NCI-H345 (cell line): ENCODE data around the gene EMC9.

Source experiments
- DNase-seq: peaks from one replicate; lab custom pipeline; 2025; lab: John Stamatoyannopoulos, UW

EMC9 gene

DNA sequence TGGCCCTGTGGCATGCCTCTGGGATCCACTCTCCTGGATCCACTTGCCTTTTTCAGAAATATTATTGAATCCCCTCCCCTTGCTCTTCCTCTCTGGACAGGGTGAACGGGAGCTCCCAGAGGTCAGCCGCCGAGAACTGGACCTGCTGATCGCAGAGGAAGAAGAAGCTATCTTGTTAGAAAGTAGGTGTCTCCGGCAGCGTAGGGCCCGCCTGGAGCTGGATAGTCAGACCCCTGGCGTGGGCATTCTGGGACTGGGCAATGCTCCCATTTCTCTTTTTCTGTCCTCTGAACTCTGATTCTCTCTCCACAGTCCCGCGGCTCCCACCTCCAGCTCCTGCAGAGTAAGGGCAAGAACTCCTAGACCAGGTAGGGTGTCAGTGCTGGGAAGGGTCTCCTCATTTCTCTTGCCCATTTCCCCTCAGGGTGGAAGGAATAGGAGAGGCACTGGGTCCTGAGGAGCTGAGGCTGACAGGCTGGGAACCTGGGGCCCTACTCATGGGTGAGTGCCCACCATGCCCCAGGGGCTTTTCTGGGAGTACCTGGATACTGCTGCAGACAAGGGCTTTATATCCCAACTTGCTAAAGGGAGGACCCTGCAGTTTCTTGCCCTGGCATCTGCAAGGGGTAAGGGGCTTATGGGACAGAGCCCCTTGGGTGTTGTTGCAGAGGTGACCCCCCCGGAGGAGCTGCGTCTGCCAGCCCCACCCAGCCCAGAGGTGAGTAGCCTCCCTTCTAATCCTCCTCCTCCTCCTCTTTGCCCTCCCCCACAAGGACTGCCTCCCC is 35.8 kb upstream of the EMC9 start:
- no peak for DNase-seq

DNA sequence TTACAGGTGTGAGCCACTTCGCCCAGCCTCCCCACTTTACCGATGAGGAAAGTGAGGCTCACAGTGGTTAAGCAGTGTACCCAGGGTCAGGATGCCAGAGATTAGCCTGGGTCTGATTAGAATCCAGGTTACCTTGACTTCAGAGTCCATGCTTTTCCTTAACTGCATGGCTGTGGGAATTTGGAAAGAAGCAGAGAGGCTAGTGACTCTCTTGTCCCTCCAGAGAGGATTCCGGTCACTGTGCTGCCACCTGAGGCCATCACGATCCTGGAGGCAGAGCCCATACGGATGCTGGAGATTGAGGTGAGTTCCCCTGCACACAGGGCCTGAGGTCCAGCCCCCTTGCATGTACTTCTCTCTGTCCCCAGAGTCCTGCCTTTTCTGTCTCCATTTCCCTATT is 35.2 kb upstream of the EMC9 start:
- no peak for DNase-seq

DNA sequence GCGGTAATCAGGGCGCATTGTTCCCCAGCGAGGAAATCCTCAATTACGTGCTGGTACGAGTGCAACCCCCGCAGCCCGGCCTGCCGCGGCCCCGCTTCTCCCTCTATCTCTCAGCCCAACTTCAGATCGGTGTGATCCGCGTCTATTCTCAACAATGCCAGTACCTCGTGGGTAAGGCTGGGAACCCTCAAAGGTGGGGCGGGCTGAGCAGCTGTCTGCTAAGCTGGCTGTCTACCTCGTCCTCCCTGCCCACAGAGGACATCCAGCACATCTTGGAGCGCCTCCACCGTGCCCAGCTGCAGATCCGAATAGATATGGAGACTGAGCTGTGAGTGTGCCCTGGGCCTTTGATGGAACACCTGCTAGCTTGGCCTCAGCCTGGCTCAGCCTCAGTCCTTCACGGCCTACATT is 31.5 kb upstream of the EMC9 start:
- no peak for DNase-seq

DNA sequence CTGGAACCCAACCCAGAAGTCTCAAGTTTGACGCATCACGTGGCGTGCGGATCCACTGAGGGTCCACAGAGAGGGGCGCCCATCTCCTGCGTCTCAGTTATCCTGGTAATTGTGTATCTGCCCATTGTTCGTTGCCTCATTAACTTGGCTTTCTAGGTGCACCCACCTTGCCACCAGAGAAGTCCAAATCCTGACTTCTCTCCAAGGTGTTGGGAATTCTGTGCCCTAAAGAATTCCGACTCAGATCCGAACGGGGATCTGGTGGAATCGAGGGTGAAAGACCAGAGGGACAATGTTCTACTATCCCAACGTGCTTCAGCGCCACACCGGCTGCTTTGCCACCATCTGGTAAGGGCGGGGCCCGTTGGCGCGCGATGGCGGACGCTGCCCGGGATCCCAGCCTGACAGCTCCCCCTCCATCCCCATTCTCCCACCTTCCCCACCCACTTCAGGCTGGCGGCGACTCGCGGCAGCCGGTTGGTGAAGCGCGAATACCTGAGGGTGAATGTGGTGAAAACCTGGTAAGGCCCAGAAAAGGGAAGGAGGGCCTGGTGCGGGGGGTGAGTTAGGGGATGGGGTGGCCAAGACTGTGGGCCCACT is 31.0 kb upstream of the EMC9 start:
- no peak for DNase-seq

DNA sequence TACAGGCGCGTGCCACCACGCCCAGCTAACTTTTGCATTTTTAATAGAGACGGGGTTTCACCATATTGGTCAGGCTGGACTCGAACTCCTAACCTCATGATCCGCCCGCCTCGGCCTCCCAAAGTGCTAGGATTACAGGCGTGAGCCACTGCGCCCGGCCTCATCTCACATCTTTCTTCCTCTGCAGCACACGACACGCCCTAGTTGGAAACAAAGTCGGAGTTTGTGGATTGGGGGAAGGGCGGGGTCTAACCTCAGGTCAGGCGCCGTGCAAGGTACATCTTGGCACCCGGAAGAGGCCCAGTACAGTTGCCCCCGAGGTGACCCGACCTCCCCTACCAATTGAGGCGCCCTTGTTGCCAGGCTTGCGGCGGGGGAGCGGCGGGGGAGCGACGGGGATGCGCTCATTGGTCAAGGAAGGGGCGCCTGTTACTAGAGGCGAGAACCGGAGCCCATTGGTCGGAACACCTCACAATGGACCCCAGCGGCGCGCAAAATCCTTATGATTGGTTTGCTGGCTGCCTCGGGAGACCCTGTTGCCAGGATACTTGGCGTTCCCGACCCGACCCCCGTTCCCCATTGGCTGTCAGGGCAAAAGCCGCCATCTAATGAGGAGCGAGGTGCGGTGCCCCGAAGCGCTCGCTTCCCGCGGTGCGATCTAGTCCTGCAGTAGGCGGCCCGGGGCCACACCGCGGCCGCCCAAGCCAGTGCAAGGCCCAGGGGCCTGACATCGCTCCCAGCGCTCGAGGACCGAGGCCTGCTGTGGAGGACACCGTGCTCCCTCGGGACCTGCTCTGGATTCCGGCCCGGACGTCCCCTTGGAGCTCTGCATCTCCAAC is 30.2 kb upstream of the EMC9 start, which contains the start of gene REC8:
Gene REC8 (plus strand): TSS at position 659 of the 839 bp plus-strand sequence. CDS start 473 bp downstream, outside the sequence.
- peak; percentile 92 for DNase-seq

DNA sequence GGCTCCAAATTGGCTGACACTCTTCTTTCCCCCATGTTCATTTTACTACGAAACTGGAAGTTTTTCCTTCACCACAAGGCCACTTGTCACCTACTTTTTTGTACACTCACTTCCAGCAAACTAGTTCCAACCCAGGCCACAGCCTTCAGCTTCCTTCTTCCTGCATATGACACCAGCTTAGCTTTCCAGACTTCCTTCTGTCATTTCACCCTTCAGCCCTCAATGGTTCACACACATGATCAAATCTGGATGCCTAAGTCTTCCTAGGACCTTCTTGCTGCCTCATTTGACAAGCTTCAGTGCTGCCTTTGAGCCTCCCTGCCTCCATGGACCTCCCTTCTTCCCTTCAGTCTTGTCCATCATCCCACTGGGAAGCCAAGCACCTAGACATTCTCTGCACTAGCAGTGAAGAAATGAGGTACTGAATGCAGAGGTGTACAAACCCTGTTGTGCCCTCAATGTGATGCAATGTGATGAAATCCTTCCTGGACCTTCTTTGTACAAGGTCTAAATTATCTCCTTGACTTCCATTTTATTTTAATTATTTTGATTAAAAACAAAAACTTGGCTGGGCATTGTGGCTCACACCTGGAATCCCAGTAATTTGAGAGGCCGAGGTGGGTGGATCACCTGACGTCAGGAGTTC is 26.2 kb upstream of the EMC9 start:
- DNase-seq = no peak

DNA sequence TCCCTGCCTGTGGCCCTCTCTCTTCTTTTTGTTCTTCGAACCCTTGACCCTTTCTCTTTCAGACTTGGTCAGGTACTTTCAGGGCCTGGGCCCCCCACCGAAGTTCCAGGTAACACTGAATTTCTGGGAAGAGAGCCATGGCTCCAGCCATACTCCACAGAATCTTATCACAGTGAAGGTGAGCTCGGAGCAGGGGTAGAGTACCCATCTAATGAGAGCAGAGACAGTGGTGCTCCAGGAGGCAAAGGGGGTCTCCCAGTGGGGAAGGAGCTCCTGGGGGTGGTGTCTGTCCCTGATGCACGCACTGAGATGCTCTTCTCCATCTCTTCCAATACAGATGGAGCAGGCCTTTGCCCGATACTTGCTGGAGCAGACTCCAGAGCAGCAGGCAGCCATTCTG is 24.4 kb upstream of the EMC9 start:
- no peak for DNase-seq

DNA sequence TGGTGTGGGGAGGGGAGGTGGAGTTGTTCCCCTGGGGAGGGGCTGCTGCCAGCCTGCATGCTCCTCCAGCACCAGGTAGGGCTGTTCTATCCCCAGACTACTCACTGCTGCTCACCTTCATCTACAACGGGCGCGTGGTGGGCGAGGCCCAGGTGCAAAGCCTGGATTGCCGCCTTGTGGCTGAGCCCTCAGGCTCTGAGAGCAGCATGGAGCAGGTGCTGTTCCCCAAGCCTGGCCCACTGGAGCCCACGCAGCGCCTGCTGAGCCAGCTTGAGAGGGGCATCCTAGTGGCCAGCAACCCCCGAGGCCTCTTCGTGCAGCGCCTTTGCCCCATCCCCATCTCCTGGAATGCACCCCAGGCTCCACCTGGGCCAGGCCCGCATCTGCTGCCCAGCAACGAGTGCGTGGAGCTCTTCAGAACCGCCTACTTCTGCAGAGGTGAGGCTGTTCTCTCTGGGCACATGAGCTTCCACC is 23.2 kb upstream of the EMC9 start:
- no peak for DNase-seq

DNA sequence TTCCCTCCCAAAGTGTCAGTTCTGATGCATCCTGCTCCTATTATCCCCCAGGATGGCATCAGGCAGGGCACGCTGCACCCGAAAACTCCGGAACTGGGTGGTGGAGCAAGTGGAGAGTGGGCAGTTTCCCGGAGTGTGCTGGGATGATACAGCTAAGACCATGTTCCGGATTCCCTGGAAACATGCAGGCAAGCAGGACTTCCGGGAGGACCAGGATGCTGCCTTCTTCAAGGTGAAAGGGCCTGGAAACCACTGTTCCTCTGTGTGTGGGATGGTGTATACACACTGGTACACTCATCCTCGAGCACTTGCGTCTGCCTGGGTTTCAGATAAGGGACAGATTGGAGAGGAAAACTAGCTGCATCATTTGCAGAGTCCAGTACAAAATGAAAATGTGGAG is 20.7 kb upstream of the EMC9 start:
- DNase-seq = no peak

DNA sequence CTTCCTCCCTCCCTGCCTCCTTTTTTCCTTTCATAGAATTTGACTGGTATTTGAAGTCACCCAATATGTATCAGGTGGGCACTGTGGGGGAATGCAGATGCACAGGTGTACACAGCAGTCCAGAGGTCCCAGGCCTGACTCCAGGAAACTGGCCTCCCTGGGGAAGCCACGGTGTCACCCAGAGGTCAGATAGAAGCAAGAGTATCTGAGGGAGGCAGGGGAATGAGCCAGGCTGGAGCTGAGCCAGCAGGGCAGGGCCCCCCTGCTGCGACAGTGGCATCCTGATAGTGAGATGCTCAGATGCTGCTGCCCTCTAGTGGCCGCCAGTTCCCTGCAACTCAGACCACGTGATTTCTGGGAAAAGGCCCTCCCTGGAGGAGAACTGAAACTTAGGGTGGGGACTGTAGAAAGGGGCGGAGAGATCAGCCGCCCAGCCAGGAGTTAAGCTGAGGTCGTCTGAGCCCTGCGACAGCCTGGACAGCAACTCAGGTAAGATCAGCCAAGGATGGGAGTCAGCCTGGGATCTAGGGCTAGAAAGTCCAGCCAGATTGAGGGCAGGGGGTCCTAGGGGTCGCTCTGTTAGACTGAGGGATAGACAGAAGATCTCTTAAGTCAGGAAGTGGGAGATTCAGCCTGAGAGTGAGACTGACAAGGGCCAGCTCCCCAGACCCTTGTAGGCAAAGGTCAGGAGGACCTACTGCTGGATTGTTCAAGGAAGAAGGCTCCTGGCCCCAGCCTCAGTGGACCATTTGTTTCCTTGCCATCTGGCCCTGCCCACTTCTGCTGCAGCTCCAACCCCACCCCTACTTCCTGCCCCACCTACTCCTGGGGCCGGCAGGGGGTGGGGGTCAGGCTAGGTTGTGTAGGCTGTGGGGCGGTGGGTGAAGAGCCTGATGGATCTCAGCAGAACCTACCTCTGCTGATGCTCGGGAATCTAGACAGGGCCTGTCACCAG is 19.7 kb upstream of the EMC9 start, which contains the start of gene IRF9:
Gene IRF9 (plus strand): TSS at position 416 of the 955 bp plus-strand sequence. CDS start 880 bp downstream, outside the sequence.
- DNase-seq = peak; percentile 96

DNA sequence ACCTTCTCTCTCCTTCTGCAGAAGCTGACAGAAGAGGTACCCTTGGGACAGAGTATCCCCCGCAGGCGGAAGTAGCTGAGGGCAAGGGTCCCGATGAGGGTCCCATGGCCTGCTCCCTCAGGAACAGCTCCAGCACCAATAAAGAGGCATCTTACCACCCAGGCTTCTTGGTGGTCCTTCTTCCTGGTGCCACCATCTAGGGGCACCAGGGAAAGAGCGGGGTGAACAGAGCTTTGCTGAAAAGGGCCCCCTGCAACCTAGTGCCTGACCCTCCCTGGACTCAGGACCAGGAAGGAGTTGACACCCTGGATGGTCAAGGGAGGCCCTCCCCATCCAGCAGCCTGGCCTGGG is 19.1 kb upstream of the EMC9 start:
- DNase-seq = no peak

DNA sequence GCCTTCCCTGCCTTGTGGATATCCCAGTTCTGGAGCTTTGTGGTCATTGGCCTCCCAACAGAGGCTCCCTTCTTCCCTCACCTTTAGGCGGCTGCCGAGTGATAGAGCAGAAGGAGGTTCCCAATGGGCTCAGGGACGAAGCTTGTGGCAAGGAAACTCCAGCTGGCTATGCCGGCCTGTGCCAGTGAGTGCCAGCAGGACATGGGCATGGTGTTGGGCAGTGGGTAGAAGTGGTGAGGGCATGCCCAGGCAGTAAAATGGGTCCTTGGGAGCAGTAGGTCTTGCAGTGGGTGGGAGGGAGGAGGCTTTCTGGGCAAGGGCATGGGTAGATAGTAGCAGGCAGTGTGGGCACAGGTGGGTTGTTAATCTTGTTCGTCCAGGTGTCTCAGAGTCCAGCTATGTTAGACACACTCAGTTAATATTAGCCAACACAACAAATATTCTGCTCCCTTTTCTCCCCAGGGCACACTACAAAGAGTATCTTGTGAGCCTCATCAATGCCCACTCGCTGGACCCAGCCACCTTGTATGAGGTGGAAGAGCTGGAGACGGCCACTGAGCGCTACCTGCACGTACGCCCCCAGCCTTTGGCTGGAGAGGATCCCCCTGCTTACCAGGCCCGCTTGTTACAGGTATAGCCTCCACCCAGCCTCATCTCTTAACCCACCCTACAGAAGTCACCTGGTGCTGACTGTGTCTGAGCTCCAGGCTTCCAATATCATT is 18.5 kb upstream of the EMC9 start:
- no peak for DNase-seq

DNA sequence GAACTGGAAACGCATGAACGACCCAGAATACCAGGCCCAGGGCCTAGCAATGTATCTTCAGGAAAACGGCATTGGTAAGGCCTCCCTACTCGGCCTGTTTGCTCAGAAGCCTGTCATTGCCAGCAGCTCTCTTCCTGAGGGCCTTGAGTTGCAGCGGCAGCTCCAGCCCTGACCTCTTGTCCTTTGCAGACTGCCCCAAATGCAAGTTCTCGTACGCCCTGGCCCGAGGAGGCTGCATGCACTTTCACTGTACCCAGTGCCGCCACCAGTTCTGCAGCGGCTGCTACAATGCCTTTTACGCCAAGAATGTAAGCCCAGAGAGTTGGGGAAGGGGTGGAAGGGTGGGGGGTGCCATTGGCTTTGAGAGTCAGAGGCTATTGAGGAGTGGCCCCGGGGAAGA is 15.9 kb upstream of the EMC9 start:
- DNase-seq = no peak

DNA sequence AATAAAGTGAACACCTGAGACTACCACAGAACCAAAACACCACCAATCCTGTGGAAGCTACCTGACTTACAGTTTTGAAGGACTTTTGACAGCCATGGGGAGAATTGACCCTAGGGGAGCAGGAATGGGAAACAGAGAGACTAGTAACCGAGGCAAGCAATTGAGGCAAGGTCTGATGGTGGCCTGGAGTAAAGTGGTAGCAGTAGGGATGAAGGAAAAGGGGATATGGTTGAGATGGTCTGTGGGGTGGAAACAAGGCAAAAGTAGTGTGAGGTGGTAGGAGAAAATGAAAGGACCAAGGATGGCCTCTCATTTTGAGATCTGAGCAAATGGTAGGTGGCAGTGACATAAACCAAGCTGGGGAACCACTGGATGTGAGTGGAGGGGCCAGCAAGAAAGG is 15.4 kb upstream of the EMC9 start:
- no peak for DNase-seq

DNA sequence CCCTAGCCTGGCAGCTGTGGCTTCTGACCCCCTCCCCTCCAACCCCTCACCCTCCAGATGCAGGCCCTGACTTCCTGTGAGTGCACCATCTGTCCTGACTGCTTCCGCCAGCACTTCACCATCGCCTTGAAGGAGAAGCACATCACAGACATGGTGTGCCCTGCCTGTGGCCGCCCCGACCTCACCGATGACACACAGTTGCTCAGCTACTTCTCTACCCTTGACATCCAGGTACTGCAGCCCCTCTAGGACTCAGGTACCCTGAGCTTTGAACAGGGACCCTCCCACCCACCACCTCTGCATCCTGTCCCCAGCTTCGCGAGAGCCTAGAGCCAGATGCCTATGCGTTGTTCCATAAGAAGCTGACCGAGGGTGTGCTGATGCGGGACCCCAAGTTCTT is 13.7 kb upstream of the EMC9 start:
- no peak for DNase-seq

DNA sequence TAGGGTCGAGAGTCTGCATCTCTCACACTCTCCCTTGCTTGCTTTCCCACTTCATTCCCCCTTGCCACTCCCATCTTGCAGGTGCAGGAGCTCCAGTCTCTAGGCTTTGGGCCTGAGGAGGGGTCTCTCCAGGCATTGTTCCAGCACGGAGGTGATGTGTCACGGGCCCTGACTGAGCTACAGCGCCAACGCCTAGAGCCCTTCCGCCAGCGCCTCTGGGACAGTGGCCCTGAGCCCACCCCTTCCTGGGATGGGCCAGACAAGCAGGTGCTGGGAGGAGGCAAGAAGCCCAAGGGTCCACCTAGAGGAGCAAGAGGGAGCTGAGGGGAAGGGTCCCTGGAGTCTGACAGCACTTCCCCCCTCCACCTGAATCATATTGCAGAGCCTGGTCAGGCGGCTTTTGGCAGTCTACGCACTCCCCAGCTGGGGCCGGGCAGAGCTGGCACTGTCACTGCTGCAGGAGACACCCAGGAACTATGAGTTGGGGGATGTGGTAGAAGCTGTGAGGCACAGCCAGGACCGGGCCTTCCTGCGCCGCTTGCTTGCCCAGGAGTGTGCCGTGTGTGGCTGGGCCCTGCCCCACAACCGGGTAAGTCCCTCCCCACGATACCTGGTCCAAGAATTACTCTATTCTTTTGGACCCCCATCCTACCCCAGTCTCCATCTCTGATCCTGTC is 10.2 kb upstream of the EMC9 start:
- DNase-seq = no peak

DNA sequence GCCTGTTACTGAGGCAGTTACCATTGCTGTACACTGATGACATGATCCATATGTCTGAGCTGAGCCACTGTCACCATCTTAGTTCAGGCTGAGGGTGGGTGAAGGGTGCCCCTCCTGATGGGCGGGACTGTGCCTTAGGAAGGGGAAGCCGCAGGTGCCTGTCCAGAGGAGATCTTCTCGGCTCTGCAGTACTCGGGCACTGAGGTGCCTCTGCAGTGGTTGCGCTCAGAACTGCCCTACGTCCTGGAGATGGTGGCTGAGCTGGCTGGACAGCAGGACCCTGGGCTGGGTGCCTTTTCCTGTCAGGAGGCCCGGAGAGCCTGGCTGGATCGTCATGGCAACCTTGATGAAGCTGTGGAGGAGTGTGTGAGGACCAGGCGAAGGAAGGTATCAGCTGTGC is 9.6 kb upstream of the EMC9 start:
- no peak for DNase-seq

DNA sequence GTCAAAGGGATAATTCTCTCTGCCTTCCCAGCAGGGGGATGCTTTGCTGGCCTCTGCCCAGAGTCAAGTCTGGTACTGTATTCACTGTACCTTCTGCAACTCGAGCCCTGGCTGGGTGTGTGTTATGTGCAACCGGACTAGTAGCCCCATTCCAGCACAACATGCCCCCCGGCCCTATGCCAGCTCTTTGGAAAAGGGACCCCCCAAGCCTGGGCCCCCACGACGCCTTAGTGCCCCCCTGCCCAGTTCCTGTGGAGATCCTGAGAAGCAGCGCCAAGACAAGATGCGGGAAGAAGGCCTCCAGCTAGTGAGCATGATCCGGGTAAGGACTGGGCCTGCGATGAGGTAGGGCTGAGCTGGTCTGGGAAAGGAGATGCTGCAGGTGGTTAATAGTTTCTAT is 9.2 kb upstream of the EMC9 start:
- DNase-seq = no peak

DNA sequence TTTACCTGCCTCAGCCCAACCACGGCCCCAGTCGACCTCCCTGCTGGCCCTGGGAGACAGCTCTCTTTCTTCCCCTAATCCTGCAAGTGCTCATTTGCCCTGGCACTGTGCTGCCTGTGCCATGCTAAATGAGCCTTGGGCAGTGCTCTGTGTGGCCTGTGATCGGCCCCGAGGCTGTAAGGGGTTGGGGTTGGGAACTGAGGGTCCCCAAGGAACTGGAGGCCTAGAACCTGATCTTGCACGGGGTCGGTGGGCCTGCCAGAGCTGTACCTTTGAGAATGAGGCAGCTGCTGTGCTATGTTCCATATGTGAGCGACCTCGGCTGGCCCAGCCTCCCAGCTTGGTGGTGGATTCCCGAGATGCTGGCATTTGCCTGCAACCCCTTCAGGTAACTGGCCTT is 8.7 kb upstream of the EMC9 start:
- DNase-seq = no peak
